C4-2B (cell line): ENCODE measurements around the gene LRBA.

Experiments used
- ZFX ChIP-seq: fragments of 450-650 bp; IDR thresholded peaks from 2 replicates; pipeline ENCODE4 v1.6.1; 2017
- TF ChIP-seq, protein P1 (sequence below): fragments of 450-650 bp; conservative IDR thresholded peaks from 2 replicates; pipeline ENCODE4 v1.5.1; 2017; ENCODE audit warnings: mild to moderate bottlenecking

DNA sequence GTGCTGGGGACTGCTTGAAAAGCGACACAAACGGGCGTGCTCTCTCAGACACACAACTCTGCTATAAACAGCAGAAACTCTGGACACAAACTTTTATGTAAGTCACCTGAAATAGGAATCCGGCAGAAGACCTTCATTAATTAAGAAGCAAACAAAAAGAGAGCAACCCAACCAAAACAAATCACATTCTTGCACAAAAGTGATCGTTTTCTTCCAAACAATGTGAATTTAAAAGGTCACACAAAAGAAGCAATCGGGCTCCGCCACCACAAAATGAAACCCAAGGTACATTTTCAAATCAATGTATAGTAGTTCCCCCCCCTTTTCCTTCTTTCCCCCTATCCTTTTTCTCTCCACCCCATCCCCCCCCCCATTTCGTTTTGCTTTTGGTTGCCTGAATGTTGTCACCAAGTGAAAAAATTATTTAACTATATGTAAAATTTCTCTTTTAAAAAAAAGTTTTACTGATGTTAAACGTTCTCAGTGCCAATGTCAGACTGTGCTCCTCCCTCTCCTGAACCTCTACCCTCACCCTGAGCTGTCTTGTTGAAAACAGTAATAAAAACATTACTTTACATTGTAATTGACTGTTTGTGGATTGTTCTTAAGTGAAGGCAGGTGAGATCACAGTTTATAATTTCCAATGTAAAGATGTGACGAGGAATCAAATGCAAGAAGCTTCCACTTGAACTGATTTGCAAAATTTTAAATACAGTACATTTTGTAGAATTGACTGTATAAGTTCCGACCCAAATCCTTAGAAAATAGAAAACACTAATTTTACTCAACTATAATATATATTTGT lies 430.8 kb downstream of the LRBA start:
- TF ChIP-seq, protein P1, sequence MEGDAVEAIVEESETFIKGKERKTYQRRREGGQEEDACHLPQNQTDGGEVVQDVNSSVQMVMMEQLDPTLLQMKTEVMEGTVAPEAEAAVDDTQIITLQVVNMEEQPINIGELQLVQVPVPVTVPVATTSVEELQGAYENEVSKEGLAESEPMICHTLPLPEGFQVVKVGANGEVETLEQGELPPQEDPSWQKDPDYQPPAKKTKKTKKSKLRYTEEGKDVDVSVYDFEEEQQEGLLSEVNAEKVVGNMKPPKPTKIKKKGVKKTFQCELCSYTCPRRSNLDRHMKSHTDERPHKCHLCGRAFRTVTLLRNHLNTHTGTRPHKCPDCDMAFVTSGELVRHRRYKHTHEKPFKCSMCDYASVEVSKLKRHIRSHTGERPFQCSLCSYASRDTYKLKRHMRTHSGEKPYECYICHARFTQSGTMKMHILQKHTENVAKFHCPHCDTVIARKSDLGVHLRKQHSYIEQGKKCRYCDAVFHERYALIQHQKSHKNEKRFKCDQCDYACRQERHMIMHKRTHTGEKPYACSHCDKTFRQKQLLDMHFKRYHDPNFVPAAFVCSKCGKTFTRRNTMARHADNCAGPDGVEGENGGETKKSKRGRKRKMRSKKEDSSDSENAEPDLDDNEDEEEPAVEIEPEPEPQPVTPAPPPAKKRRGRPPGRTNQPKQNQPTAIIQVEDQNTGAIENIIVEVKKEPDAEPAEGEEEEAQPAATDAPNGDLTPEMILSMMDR: no peak
- TF ChIP-seq ZFX: no peak
